Stimulated activated CD8-positive, alpha-beta memory T cell treated with anti-CD3 and anti-CD28 coated beads, Interleukin-15, amount 100 ng/mL, for 24 hours (primary cell): ENCODE measurements around the gene CLSTN2.
"Not testable (repeated sequence)": the region's sequence is repeated elsewhere in the genome, so short reads cannot be mapped to it uniquely, and the experiment has no call there.

Source experiments
- DNase-seq: peaks from one replicate; pipeline ENCODE4 v3.0.0-alpha.2; 2020; ENCODE audit warnings: low read depth

CLSTN2 gene

GRCh38 chr3:140423146-140423545, 488.2 kb downstream of the CLSTN2 start:
- DNase-seq = no peak

- DNase-seq = not testable (repeated sequence)
These were observed 488.6 kb downstream of the CLSTN2 start for GRCh38 chr3:140423574-140423973.

- no peak for DNase-seq
These were observed 489.2 kb downstream of the CLSTN2 start for GRCh38 chr3:140424211-140424610.

- no peak for DNase-seq
These were observed 489.7 kb downstream of the CLSTN2 start for GRCh38 chr3:140424726-140425125.

GRCh38 chr3:140427786-140428185, 492.8 kb downstream of the CLSTN2 start:
- DNase-seq = no peak

GRCh38 chr3:140428380-140428779, 493.4 kb downstream of the CLSTN2 start:
- no peak for DNase-seq

- no peak for DNase-seq
These were observed 494.8 kb downstream of the CLSTN2 start for GRCh38 chr3:140429791-140430190.

GRCh38 chr3:140430494-140430893, 495.5 kb downstream of the CLSTN2 start:
- DNase-seq = no peak

GRCh38 chr3:140432229-140432669, 497.3 kb downstream of the CLSTN2 start:
- no peak for DNase-seq

- no peak for DNase-seq
These were observed 498.4 kb downstream of the CLSTN2 start for GRCh38 chr3:140433431-140433830.

- DNase-seq = no peak
These were observed 499.4 kb downstream of the CLSTN2 start for GRCh38 chr3:140434261-140434905.

GRCh38 chr3:140436421-140436820, 501.4 kb downstream of the CLSTN2 start:
- DNase-seq = no peak

GRCh38 chr3:140438736-140439470, 503.9 kb downstream of the CLSTN2 start:
- DNase-seq = no peak

- no peak for DNase-seq
These were observed 504.5 kb downstream of the CLSTN2 start for GRCh38 chr3:140439527-140439926.

- DNase-seq = no peak
These were observed 505.5 kb downstream of the CLSTN2 start for GRCh38 chr3:140440446-140440845.

- no peak for DNase-seq
These were observed 506.0 kb downstream of the CLSTN2 start for GRCh38 chr3:140441006-140441405.

- DNase-seq = no peak
These were observed 507.6 kb downstream of the CLSTN2 start for GRCh38 chr3:140442621-140443020.

GRCh38 chr3:140443073-140443472, 508.1 kb downstream of the CLSTN2 start:
- no peak for DNase-seq

GRCh38 chr3:140443806-140444205, 508.8 kb downstream of the CLSTN2 start:
- DNase-seq = no peak

- DNase-seq = no peak
These were observed 511.7 kb downstream of the CLSTN2 start for GRCh38 chr3:140446734-140447133.

GRCh38 chr3:140447136-140447535, 512.2 kb downstream of the CLSTN2 start:
- DNase-seq = no peak

- no peak for DNase-seq
These were observed 513.0 kb downstream of the CLSTN2 start for GRCh38 chr3:140448001-140448400.

- DNase-seq = no peak
These were observed 514.6 kb downstream of the CLSTN2 start for GRCh38 chr3:140449413-140450256.
